GM18858 (cell line): ENCODE data around the gene C5orf63.
"Not testable (repeated sequence)": the region's sequence is repeated elsewhere in the genome, so short reads cannot be mapped to it uniquely, and the experiment has no call there.

ENCODE experiments used
- ATAC-seq: cut with Tn5 transposase; IDR thresholded peaks from one replicate; pipeline ENCODE4 v1.9.1; 2021; ENCODE audit not compliant: unreplicated experiment

C5orf63 gene

DNA sequence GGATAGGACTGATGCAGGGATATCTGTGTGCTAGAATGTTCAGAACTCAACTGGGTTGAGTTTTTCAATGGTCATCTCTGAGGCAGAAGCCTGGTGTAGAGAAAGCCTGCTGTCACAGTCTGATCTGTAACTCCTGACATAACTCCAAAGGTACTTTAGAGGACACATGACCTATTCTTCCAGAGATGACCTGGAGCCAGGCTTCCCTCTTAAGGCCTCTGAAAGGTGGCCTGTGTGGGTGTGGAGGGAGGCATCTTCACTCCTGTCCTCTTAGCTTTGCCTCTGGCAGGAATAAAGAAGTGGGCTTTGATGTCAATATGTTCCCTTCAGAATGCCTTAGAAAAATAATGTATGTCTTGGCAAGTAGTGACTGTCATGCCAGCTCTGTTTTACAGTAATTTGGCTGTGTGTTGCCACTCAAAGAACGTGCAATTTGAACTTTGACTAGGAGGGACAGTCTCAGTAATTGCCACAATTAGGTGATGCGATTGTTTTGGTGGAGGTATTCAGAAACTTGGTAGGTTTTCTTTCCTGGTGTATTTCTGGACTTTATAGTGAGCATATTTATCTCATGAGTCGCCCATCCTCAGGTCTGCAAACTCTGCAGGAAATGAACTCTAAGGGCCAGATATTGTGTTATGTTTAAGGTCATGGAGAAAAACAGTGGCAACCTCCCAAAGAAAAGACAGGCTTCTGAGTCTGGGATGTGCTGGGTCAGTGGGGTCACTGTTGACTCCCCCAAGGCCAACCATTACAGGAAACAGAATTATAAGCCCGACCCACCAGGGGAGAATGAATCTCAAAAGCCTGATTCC lies 3.2 kb upstream of the C5orf63 start:
- ATAC-seq, result no peak

DNA sequence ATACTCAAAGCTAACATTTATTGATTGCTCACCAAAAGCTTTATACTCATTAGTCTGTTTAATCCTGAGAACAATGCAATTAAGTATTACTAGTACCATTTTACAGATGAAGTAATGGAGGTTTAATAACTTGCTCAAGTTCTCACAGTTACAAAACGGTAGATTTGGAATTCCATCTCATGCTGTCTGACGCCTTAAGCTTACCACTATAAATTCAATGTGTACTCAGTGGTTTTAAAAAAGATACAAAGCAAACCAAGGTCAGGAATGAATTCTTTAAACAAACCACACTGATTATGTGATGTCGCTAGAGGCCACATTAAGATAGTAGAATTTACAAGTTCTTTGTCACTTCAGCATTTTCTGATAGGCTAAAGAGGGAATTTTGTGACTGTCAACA lies 1.2 kb upstream of the C5orf63 start:
- no peak for ATAC-seq

DNA sequence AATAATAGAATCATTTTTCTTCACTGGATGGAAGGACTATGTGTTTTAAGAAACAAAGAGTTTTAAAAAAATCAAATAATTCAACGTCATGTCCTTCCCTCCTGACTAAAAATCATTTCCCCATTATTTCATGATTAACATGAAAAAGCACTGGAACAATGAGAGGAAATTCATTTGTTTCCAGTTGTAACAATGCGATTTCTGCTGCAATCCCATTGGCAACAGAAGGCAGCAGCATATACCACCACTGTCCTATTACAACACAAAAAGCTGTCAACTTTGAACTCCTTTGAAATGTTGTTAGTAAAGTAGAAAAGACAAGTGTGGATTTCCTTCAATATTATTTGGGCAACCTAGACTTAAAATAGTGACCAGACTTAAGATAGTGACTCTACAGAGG lies 3.1 kb downstream of the C5orf63 start:
- no peak for ATAC-seq

DNA sequence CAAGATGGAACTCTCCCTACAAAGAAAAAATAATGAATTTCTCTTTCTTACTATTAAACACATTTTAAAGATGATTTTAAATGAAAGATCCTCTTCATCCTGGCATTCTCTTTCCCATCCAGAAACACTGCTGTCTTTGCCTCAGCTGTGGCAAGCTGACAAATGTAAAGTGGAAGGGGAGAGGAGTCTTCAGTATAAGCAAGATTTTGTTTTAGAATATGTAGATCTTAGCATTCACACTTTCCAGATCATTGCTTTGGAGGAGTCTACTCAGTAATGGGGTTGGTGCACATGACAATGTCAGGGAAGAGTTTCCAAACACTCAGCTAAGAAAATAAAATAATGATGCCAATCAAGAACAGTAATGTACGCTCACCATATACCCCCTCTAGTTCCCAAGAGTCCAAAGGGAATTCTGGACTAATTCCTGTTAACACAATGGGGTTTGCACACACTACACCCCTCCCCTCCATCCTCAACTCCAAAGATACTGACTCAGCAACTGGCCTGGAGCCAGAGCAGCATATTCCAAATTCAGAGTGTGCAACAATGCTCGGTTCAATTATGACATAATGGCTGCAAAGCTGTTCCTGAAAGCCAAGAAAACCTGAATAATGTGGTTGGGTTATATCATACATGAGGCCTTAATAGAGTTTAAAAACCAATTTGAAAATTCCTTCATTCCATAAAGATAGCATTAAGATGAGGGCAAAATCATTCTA lies 4.6 kb downstream of the C5orf63 start:
- ATAC-seq, result no peak

DNA sequence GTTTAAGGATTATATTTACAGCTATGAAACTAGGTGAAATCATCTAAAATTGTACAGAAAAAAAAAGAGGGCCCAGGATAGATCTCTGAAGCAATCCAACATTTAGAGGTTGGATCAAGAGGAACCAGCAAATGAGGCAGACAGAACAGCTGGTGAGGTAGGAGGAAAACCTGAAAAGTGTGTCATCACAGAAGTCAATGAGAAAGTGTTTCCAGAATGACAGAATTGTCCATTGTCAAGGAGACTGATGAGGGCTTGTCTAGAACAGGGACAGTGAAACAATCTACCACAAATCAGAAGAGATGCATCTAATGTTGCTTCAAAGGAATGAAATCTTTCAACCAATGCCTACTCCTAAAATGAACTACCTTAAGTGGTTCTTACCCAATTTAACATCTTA lies 6.6 kb downstream of the C5orf63 start:
- no peak for ATAC-seq

DNA sequence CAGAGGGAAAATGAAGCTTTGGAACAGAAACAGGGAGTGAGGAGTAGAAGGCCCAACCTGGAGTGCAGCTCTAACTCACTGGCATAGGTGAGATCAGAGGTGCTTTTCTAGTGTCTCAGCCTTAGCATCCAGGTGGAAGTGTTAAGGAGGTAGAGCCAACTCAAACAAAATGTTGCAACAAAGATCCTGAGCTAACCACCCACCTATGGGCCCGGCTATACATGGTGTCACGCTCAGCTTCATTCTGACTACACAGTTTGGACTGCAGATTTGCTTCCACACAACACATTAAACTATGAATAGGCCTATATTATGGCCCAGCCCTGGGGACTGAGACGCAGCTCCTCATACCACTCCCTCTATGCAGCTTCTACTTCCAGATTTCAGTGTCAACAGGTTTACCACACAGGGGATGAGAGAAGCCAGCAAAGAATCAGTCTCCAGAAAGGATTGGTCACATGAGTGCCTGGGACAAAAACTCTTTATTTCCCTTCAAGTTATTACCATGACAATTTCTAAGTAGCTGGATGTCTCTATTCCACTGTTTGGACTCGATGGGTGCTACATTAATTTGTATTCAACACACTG lies 9.0 kb downstream of the C5orf63 start:
- no peak for ATAC-seq

DNA sequence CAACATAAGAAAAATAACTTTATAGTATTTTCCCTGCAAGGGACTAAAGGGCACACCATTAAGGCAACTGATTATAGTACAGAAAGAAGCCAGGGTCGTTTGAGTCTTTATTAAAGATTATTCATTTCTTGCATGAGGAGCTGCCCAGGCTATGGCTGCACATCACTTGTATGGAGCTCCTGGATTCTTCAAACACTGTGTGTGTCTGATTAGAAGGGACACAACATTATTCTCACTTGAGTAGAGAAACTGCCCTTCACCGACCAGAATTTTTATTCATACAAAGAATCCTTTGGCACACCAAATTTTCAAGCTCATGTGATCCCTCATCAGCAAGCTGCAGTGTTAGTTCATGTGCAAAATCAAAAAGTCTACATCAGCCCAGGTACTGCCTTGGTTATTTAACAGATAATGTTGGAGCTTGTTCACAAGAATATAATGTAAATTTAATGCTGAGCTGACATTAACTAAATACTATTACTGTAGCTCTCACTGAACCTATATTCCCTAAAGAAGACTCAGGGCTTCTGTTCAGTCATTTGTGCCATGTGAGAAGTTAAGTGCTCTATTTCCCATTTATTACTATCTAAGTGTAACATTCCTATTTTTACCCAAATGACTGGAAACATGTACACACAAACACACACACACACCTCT lies 9.9 kb downstream of the C5orf63 start:
- ATAC-seq, result no peak

DNA sequence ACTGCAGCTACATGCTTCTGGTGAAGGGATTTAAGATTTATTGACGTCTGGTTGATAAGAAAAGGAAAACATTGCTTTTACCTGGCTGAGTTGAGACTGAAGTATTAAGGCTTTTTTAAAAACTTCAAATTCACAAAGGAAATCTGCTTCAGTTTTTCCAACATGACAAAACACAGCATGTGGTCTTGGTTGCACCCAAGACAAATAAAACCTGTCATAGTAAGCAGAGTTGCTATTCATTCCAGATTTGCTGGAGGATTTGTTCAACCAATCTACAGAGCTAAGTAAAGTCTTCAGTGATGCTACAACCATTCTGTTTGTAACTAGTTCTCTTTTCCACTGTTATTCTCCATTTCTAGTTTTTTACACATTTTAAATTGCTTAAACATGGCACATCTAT lies 11.3 kb downstream of the C5orf63 start:
- ATAC-seq, result no peak

DNA sequence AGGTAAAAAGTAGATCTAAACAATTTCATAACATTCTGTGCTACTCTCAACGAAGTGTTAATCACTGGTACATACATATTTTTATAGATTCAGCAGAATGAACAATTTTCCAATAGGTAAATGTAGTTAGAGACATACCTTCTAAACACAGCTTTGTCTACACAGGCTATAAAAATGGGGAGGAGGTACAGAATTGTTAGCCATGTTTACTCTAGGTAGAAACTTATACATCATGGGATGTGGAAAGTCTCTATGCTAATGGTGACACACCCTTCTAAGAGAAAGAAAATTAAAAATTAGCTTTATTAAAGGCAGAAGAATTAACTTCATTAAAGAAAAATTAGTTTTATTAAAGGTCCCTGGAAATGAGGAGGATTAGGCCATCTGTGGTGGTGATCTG lies 11.8 kb downstream of the C5orf63 start:
- no peak for ATAC-seq

DNA sequence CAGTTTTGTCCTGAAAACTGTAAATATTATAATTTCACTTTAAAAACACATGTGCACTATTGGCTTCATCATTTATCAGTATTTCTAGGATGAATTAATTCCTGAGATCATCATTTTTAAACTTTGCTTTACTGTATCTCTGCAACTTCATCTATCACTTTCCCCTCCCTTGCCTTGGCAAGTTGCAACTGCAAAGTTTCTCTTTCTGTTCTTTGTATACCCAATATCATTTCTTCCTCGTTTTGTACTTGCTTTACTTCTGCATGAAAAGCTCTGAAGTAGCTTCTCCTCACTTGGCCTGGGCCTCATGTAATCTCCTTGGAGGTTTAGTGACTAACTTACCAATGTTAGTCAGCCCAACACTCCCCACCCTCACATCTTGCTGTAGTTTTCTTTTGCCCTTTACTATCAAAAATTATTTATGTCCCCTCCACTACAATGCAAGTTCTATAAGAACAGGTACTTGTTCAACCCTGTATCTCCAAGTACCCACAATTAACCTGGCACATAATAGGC lies 12.8 kb downstream of the C5orf63 start:
- ATAC-seq, result no peak

DNA sequence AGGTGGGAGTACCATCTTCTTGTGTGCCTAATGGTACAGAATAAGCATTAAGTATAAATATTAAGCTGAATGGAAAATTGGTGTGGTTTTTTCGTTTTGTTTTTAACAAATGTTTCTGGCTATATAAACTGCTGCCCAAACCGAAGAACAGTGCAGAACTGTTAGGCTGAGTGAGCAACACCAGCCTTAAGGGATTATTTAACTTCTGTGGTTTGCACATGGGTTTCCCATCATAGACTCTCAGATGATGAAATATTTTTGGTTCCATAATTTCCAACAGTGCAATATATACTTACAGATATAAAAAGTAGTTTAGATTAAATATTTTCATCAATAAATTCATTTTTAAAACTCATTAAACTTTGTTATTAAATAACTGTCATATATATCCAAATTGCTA lies 16.4 kb downstream of the C5orf63 start:
- no peak for ATAC-seq

DNA sequence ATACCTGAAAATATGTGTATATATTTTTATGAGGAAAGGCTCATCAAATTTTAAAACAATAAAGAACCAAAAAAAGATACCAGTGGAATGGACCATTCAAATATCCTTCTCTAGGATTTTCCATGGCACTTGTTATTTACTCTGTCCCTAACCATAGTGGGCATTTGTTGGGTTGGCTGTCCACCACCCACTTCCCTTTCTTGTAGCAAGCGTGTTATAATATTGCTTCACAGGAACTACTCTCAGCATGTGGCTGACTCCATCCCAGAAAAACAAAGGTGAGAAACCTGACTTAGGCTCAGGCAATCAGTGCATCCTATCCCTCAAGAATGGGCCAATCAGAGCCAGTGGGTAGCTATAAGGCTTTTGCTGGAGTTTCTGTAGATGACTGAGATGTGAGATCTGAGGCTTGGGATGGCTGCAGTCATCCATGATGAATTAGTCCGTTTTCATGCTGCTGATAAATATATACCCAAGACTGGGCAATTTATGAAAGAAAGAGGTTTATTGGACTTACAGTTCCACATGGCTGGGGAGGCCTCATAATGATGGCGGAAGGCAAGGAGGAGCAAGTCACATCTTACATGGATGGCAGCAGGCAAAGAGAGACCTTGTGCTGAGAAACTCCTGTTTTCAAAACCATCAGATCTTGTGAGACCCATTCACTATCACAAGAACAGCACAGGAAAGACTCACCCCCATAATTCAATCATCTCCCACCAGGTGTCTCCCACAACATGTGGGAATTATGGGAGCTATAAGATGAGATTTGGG lies 17.2 kb downstream of the C5orf63 start:
- no peak for ATAC-seq

DNA sequence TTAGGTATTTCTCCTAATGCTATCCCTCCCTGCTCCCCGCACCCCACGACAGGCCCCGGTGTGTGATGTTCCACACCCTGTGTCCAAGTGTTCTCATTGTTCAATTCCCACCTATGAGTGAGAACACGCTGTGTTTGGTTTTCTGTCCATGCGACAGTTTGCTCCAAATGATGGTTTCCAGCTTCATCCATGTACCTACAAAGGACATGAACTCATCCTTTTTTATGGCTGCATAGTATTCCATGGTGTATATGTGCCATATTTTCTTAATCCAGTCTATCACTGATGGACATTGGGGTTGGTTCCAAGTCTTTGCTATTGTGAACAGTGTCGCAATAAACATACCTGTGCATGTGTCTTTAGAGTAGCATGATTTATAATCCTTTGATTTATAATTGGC lies 19.8 kb downstream of the C5orf63 start:
- not testable (repeated sequence) for ATAC-seq

DNA sequence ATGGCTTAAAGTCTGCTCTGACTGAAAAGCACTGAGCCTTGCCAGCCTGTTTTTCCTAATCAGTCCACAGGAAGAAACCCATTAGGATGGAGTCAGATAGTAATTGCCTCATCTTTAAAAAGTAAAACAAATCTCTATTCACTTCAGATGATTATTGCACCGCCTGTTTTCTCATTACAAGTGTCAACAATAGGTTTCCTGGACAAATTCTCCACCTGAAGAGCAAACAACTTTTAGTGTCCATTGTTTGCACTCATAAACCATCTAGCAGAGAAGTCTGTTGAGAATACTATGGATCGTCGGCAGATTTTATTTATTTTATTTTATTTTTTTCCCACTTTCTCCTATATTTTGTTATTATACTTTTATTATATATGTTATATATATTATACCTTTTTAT lies 20.3 kb downstream of the C5orf63 start:
- ATAC-seq, result no peak

DNA sequence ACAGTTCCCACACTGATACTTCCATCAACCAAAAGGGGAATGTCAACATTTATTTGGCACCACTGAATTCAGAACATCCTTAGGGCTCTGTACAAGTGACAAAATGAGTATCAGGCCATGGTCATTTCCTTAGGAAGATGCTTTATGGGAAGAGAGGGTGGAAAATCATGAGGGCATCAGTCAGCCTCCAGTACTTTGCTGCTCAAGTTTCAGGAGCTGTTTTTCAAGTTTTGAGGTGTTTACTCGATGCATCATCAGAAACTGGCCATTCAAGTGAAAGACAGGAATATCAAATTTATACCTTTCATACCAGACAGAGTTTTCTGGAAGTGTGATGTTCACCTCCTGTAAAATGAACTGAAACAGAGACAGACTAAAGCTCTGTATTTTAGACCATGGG lies 21.7 kb downstream of the C5orf63 start:
- ATAC-seq, result no peak

DNA sequence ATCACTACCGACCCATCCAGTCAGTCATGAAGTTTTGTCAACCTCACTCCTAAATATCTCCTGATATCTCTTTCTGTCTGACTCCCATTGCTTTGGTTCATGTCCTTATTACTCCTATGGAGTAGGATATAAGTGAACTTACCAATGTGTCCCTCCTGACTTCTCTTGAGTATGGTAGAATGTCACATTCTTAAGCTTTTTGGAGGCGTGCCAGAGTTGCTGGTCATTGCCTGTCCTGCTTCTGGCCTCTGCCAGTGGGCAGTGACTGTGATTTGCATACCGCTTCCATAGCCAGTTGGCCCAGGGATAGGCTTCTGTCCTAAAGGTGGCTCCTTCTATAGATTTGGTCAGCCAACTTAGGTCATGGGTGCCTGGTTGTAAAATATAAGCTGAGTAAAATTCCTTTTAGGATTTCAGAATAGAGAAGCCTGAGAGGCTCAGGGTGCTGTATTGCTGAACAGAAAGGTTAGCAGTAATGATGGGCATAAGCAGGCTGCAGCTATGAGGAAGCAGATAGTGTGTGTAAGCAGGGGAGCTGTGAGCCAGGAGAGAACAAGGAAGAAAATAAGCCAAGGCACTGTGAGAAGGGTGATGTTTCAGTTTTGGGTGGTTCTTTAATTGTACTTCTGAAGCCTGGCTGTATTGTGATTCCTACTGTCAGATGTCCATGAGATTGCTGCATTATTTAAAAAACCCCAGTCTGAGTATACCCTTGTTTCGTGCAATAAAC lies 26.8 kb downstream of the C5orf63 start:
- ATAC-seq, result no peak

DNA sequence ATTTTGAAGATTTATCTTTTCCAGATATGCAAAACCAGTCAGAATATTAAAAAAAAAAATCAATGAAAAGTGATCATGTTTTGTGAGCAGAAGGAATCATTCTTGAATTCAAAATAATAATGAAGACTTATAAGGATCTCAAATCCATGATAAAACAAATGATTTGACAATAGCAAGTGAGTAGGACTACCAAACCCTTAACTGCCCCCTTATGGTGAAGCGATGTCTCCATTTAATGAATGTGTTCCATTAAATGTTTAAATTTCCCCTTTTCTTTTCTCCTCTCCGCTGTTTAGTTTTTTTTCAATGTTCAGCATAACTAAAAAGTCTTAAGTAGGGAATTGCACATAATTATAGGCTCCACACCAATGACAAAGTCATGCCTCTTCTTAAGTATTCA lies 30.7 kb downstream of the C5orf63 start:
- no peak for ATAC-seq

DNA sequence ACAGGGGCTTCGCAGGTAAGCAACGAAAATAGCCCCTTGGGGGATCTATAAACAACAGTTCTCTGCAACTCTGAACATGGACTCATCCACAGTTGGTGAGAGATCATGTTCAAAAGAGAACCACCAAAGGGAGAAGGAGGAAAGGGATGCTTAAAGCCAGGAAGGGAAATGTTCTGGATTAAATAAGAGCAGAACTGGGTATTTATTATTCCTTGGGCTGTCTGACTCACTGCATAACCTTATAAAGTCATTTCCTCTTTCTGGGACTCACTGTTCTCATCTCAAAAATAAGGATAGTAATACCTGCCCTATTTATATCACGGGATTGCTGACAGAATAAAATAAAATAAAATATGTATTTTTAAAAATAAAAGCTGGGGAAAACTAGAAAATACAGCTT lies 31.7 kb downstream of the C5orf63 start:
- no peak for ATAC-seq

DNA sequence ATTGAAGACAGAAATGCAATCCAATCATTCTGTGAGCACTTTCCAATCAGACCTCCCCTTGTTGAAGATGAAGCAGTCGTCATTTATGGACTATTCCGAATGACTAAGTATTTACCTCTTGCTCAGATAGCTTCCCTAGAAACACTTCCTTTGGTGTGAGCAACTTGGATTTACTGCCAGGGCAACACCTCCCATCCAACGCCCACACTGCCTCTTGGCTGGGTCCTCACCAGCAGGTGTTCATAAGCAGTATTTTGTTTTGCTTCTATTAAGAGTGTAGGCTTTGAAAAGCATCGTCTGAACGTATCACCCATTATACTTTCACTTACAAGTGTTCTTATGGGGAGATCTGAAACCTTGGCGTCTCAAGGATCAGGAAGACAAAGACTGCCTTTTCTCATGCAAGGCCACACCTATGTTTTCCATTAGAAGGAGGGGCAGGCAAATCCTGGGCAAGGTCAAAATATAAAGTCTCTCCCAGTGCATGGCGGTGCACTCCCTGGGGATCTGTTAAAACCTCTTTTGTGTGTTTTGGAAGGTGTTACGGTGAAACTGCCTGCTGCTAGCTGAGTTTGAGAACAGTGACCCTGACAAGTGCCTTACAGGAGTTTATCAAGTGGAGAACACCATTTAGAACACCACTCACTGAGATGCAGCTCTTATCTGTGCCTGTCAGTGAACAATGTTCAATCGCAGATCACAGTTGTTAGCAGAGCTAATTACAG lies 32.3 kb downstream of the C5orf63 start:
- ATAC-seq, result no peak
